Fibroblast of pulmonary artery (primary cell): ENCODE results near the gene DCLK1.

Experiments
- DNase-seq: peaks from one replicate; pipeline ENCODE4 v3.0.0-alpha.2; 2010; ENCODE audit warnings: low read depth
- H3K4me3 ChIP-seq: replicated peaks from 2 replicates; pipeline ENCODE4 v1.5.1; 2011; ENCODE audit warnings: low read depth, mild to moderate bottlenecking, control low read depth, low read length, moderate library complexity
- TF ChIP-seq, protein P1 (sequence below): IDR thresholded peaks from 2 replicates; pipeline ENCODE4 v1.5.1; 2011; ENCODE audit warnings: mild to moderate bottlenecking, control low read depth, low read length, inconsistent platforms; ENCODE audit errors: missing control alignments

DCLK1 gene

DNA sequence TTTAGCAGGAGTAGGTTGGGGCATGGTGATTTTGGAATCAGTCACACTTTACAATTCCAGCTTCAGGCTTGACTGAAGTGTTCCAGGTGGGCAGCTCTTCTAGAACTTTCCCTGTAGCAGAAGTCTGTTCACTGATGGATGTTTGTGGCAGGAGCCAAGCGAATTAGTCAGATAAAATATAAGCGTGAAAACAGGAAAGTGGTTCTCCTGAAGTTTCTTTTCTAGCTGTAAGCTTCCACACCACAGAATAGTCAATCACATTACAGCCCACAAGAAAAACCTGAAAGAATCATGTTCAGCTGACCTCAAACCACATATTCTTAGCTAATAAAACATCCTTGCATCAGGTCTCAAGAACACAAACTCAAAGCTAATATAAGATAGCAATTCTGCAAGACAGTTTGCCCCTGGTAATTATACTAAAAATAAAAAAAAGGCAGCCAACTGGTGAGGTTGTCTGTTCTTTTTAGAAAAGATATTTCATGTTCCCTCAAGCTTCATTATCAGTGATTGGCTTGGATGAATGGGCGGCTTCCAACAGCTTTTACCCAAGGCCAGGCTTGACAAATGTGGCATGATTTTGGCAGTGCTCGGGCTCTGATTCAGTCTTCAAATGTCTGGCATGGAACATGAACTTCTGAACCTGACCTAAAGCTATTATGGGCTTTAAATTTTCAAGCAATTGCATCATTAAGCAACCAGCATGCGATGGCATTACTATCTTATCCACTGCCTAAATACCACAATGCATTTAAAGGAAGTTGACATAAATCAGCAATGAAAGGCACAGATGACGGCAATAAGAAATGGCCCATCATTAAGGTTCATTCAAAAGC is 136.8 kb downstream of the DCLK1 start:
- TF ChIP-seq, protein P1, sequence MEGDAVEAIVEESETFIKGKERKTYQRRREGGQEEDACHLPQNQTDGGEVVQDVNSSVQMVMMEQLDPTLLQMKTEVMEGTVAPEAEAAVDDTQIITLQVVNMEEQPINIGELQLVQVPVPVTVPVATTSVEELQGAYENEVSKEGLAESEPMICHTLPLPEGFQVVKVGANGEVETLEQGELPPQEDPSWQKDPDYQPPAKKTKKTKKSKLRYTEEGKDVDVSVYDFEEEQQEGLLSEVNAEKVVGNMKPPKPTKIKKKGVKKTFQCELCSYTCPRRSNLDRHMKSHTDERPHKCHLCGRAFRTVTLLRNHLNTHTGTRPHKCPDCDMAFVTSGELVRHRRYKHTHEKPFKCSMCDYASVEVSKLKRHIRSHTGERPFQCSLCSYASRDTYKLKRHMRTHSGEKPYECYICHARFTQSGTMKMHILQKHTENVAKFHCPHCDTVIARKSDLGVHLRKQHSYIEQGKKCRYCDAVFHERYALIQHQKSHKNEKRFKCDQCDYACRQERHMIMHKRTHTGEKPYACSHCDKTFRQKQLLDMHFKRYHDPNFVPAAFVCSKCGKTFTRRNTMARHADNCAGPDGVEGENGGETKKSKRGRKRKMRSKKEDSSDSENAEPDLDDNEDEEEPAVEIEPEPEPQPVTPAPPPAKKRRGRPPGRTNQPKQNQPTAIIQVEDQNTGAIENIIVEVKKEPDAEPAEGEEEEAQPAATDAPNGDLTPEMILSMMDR: no peak
- DNase-seq: peak; percentile 96
- H3K4me3 ChIP-seq: no peak overlapping the region

DNA sequence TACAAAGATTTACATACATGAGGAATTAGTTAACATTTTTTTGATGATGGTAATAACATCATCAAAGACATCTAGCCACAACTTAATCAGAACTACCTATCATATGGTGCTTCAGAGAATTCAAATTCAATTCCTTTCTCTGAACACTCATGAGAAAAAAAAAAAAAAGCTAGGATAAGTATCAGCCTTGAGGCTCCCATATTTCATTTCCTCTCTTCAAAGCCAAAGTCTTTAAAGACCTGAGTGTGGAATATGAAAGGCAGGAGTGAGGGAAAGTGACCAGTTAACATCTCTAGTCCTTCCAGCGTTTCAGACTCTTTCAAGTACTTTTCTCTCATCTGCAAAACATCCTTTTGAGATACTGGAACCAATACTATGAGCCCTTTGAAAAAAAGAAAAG is 137.5 kb downstream of the DCLK1 start:
- DNase-seq: no peak
- TF ChIP-seq, protein P1: no peak
- H3K4me3 ChIP-seq: no peak overlapping the region

DNA sequence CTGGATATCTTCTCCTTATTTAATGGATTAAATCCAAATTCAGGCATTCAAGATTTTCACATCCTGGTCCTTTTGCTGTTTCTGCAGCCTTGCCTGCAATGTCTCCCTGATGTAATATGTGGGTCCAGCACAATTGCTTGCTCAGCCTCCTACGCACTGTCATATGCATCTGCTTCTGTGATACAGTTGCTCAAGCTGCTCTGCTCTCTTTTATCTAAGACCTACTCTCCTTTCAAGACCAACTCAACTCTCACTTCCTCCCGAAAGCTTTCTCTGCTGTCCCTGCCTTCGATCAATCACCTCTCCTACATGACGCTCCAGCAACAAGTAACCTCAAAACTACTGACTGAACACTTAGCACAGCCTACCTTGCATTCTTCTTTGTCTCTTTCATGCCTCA is 138.2 kb downstream of the DCLK1 start:
- TF ChIP-seq, protein P1: no peak
- H3K4me3 ChIP-seq: no peak overlapping the region
- DNase-seq: peak; percentile 66

DNA sequence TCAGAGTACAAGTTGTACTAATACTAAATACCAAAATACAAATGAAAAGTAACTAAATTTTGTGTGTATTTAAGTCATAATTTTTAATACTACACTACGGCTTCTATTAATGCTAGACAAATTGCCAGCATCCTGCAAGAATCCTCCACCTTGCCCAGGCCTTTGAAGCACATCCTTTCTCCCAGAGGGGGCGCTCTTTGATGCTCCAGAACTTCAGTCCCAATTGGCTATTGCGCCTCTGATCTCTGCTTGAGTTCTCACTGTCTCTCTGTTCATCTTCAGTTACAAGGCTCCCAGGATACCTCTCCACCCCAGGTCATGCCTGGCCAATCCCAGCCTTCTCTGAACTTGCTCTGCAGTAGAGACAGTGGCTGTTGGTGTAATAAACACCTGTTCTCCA is 141.0 kb downstream of the DCLK1 start:
- H3K4me3 ChIP-seq: no peak overlapping the region
- DNase-seq: no peak
- TF ChIP-seq, protein P1: no peak

DNA sequence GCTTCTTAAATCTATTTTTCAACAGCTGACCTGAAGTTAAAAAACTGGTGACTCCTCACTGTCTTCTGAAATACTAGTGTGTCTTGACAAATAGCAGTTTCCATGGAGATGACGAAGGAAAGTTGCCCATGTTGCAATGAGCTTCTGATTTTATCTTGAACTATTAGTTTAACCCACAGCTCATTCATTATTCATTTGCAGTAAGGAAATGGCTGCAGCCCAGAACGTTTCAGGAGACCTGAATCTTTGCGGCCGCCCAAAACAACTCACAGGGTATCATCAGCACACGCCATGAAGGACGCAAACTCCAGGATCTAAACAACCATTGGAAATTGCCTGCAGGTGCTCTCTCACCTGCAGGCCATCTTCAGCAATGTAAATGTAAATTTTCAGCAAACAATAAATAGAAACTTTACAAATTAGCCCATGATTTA is 142.5 kb downstream of the DCLK1 start:
- DNase-seq: peak; percentile 93
- TF ChIP-seq, protein P1: no peak
- H3K4me3 ChIP-seq: no peak overlapping the region

DNA sequence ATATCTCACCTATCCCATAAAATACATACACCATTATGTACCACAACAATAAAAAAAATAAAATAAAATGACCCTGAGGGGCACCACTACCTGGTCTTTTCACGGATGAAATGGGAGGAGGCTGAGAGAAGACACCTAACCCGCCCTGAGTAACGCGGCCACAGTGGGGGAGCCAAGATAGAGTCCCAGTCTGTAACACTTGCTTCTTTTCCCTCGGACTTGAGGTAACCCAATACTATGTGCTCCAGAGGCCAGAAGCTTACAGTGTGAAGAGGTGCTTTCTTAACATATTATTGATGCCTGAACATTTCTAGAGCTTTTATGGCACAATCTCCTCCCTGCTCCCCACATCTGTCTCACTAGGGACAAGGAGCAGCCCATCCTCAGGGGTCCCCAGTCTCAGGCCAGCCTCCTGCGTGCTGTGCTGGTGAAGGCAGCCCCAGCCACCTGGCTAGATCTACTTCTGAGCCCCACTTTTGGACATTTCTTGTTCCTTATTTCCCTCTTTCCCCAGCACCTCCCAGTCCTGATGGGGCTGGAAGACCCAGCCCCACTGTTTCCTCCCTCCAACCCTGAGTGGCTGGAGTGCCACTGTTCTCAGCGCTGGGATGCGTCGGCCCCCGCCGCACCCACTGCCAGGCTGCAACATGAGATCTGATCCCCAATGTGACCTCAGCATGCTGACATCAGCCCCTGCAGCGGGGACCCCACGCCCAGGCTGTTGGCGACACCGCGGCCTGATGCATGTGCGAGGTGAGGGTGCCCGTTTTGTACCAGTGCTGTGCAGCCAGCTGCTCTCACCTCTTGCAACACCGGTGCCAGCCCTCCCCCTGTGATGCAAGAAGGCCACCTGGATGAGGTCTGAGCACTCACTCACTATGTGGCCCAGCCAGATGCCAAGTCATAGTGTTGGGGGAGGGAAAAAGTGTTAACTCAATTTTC is 143.3 kb downstream of the DCLK1 start:
- H3K4me3 ChIP-seq: no peak overlapping the region
- TF ChIP-seq, protein P1: no peak
- DNase-seq: no peak
